NB4 (cell line): Measurements from ENCODE around the gene NIPBL.
"Not testable (repeated sequence)": the region's sequence is repeated elsewhere in the genome, so short reads cannot be mapped to it uniquely, and the experiment has no call there.

ENCODE experiments used
- DNase-seq: peaks from one replicate; pipeline ENCODE4 v3.0.0; 2010; ENCODE audit warnings: low read depth
- H3K4me3 ChIP-seq: one replicate; pipeline ENCODE4 v1.5.1; 2011; ENCODE audit warnings: mild to moderate bottlenecking, low read depth, low read length, moderate library complexity
- CTCF ChIP-seq: IDR thresholded peaks from one replicate; pipeline ENCODE4 v1.5.1; 2012; ENCODE audit warnings: low read depth, low read length
- MAX ChIP-seq: IDR thresholded peaks from 2 replicates; pipeline ENCODE4 v1.6.1; 2011; ENCODE audit warnings: low read depth, low read length
- MYC ChIP-seq: IDR thresholded peaks from 2 replicates; pipeline ENCODE4 v1.6.1; 2011; ENCODE audit warnings: low read depth, low read length
- POLR2A ChIP-seq: IDR thresholded peaks from 2 replicates; pipeline ENCODE4 v1.6.1; 2011; ENCODE audit warnings: mild to moderate bottlenecking; ENCODE audit not compliant: insufficient read length; ENCODE audit errors: extremely low read depth

Gene NIPBL

GRCh38 chr5:36887532-36887931 lies 11.0 kb downstream of the NIPBL start:
- no peak for TF ChIP-seq MYC
- no peak for TF ChIP-seq POLR2A
- H3K4me3 ChIP-seq: no peak overlapping the region
- no peak for DNase-seq

- no peak for DNase-seq
- no peak overlapping the region for H3K4me3 ChIP-seq
- TF ChIP-seq MYC: no peak
- TF ChIP-seq POLR2A: no peak
- TF ChIP-seq MAX: no peak
- no peak for TF ChIP-seq CTCF
Observed at GRCh38 chr5:36888303-36888702, 11.7 kb downstream of the NIPBL start.

GRCh38 chr5:36889264-36889663 lies 12.7 kb downstream of the NIPBL start:
- TF ChIP-seq MYC: no peak
- no peak for TF ChIP-seq POLR2A
- TF ChIP-seq MAX: no peak
- no peak for TF ChIP-seq CTCF
- no peak overlapping the region for H3K4me3 ChIP-seq
- DNase-seq: no peak

GRCh38 chr5:36891266-36891665 lies 14.7 kb downstream of the NIPBL start:
- no peak overlapping the region for H3K4me3 ChIP-seq
- TF ChIP-seq CTCF: no peak
- TF ChIP-seq MYC: no peak
- no peak for TF ChIP-seq MAX
- TF ChIP-seq POLR2A: no peak
- DNase-seq: no peak

- not testable (repeated sequence) for DNase-seq, H3K4me3 ChIP-seq
Observed at GRCh38 chr5:36892085-36892830, 15.7 kb downstream of the NIPBL start.

- TF ChIP-seq CTCF: no peak
- TF ChIP-seq MAX: no peak
- no peak for TF ChIP-seq POLR2A
- DNase-seq: no peak
- H3K4me3 ChIP-seq: no peak overlapping the region
Observed at GRCh38 chr5:36894954-36895353, 18.4 kb downstream of the NIPBL start.

- H3K4me3 ChIP-seq: no peak overlapping the region
- TF ChIP-seq MYC: no peak
- no peak for DNase-seq
Observed at GRCh38 chr5:36896476-36896875, 19.9 kb downstream of the NIPBL start.
